GM12878 (cell line): ENCODE results near the gene BORCS6. TPM values are rescaled to one million over a fixed set of nuclear protein-coding genes. Genes with fewer than 3 reads are reported as not detected.

ENCODE experiments used
- BCLAF1 ChIP-seq: fragments of 450-650 bp; IDR thresholded peaks from 2 replicates; pipeline ENCODE4 v1.6.1; 2017; ENCODE audit warnings: antibody characterized with exemption, mild to moderate bottlenecking, moderate library complexity
- CEBPZ ChIP-seq: fragments of 150-350 bp; IDR thresholded peaks from 2 replicates; pipeline ENCODE4 v1.6.1; 2016; ENCODE audit warnings: low read depth, low read length
- GATAD2B ChIP-seq: fragments of 450-650 bp; conservative IDR thresholded peaks from 2 replicates; pipeline ENCODE4 v1.6.1; 2017; ENCODE audit warnings: low read depth, mild to moderate bottlenecking, moderate library complexity
- NFYA ChIP-seq: IDR thresholded peaks from 2 replicates; pipeline ENCODE4 v1.6.1; 2011; ENCODE audit warnings: low read depth, mild to moderate bottlenecking, low read length, improper control_type of control experiment, borderline replicate concordance
- NR2C2 ChIP-seq: IDR thresholded peaks from 2 replicates; pipeline ENCODE4 v1.6.1; 2011; ENCODE audit warnings: borderline replicate concordance, low read depth; ENCODE audit not compliant: control insufficient read depth, insufficient read length
- RELB ChIP-seq: fragments of 450-650 bp; IDR thresholded peaks from 2 replicates; pipeline ENCODE4 v1.6.1; 2017; ENCODE audit warnings: low read depth, mild to moderate bottlenecking, moderate library complexity
- RUNX3 ChIP-seq: IDR thresholded peaks from 2 replicates; pipeline ENCODE4 v1.6.1; 2012; ENCODE audit warnings: low read length, inconsistent platforms
- polyA plus RNA-seq, 11 experiments: library from polyadenylated mRNA; depleted of rRNA in 4 of 11; unstranded in 6 of 11; stranded (reverse) in 5 of 11; fragments of >200 nt; fragmentation: Nextera tagmentation in 4 of 11; fragmentation: Illumina TruSeq in 1 of 11; extraction: Ambion mirVana in 4 of 11; extraction: Trizol in 1 of 11; gene quantifications; 1 replicate in 1 of 11; 2 replicates in 10 of 11; pipeline versions ENCODE4 v1.2.1 to v1.2.3, GENCODE V29; 2011 to 2016; ENCODE audit warnings: inconsistent platforms in 2 of 11, missing spikeins in 2 of 11, low read depth in 1 of 11
- total RNA-seq, 4 experiments: library from RNA; depleted of rRNA in 3 of 4; stranded (reverse); fragments of >200 nt in 3 of 4; fragmentation: Illumina TruSeq in 1 of 4; extraction: Trizol in 1 of 4; gene quantifications; 2 replicates each; pipeline versions ENCODE4 v1.2.1 to v1.2.3, GENCODE V29; 2013 to 2021
- TF ChIP-seq, protein P1 (sequence below): fragments of 450-650 bp; IDR thresholded peaks from 2 replicates; pipeline ENCODE4 v1.6.1; 2016; ENCODE audit warnings: mild to moderate bottlenecking, moderate library complexity, borderline replicate concordance

The BORCS6 gene
- total and polyA plus RNA-seq, 10 of the 15 experiments (the other 5 are each of a cell fraction or from before 2014, with no cell fraction given): 0.37 to 14.1 (median 6.7) TPM

- TF ChIP-seq, protein P1, sequence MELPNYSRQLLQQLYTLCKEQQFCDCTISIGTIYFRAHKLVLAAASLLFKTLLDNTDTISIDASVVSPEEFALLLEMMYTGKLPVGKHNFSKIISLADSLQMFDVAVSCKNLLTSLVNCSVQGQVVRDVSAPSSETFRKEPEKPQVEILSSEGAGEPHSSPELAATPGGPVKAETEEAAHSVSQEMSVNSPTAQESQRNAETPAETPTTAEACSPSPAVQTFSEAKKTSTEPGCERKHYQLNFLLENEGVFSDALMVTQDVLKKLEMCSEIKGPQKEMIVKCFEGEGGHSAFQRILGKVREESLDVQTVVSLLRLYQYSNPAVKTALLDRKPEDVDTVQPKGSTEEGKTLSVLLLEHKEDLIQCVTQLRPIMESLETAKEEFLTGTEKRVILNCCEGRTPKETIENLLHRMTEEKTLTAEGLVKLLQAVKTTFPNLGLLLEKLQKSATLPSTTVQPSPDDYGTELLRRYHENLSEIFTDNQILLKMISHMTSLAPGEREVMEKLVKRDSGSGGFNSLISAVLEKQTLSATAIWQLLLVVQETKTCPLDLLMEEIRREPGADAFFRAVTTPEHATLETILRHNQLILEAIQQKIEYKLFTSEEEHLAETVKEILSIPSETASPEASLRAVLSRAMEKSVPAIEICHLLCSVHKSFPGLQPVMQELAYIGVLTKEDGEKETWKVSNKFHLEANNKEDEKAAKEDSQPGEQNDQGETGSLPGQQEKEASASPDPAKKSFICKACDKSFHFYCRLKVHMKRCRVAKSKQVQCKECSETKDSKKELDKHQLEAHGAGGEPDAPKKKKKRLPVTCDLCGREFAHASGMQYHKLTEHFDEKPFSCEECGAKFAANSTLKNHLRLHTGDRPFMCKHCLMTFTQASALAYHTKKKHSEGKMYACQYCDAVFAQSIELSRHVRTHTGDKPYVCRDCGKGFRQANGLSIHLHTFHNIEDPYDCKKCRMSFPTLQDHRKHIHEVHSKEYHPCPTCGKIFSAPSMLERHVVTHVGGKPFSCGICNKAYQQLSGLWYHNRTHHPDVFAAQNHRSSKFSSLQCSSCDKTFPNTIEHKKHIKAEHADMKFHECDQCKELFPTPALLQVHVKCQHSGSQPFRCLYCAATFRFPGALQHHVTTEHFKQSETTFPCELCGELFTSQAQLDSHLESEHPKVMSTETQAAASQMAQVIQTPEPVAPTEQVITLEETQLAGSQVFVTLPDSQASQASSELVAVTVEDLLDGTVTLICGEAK: peak; percentile 22
- no peak for TF ChIP-seq BCLAF1
- TF ChIP-seq GATAD2B: 0 out of 2 replicates have a peak, but pooled peaks have one; percentile 1
- TF ChIP-seq NR2C2: no peak
- no peak for TF ChIP-seq RELB
- TF ChIP-seq CEBPZ: no peak
- TF ChIP-seq RUNX3: no peak
- no peak for TF ChIP-seq NFYA
Measured at GRCh38 chr17:8186446-8186786, 3.6 kb downstream of the BORCS6 start (continued).
